ENCODE results near the gene PTPN1.
"Not testable (repeated sequence)": the region's sequence is repeated elsewhere in the genome, so short reads cannot be mapped to it uniquely, and the experiment has no call there.

Gene PTPN1

GRCh38 chr20:50597406-50597969 lies 87.3 kb downstream of the PTPN1 start:
- TF ChIP-seq CTCF (IDR thresholded peaks at IDR 0.05; ENCODE audit: unreplicated experiment in 3 of 3): no peak
- no peaks in the 10 kb centered on the region for H3K36me3 Mint-ChIP-seq (ENCODE audit: low read depth)
- no peak overlapping the region for H3K4me3 Mint-ChIP-seq
- peaks cover 14% of the 10 kb centered on the region for H3K27me3 Mint-ChIP-seq (ENCODE audit: low read depth)
- no peak overlapping the region for H3K27ac Mint-ChIP-seq
- H3K9me3 Mint-ChIP-seq: no peaks in the 10 kb centered on the region
- peaks cover 12% of the 10 kb centered on the region for H3K4me1 Mint-ChIP-seq

GRCh38 chr20:50598074-50598473 lies 87.9 kb downstream of the PTPN1 start:
- Mint-ChIP-seq H3K9me3 (no peaks in the 10 kb centered on the region), H3K27me3 (ENCODE audit: low read depth) (peaks cover 14% of the 10 kb centered on the region)
- TF ChIP-seq CTCF (IDR thresholded peaks at IDR 0.05; ENCODE audit: unreplicated experiment in 3 of 3): no peak

GRCh38 chr20:50598768-50599167 lies 88.6 kb downstream of the PTPN1 start:
- not testable (repeated sequence) for H3K27ac Mint-ChIP-seq; H3K4me3 Mint-ChIP-seq; H3K4me1 Mint-ChIP-seq; H3K36me3 Mint-ChIP-seq (ENCODE audit: low read depth); H3K9me3 Mint-ChIP-seq
- H3K27me3 Mint-ChIP-seq (ENCODE audit: low read depth): peaks cover 14% of the 10 kb centered on the region

More at GRCh38 chr20:50598074-50598473, 87.9 kb downstream of the PTPN1 start:
- H3K36me3 Mint-ChIP-seq (ENCODE audit: low read depth): no peaks in the 10 kb centered on the region
- peaks cover 8% of the 10 kb centered on the region for H3K4me1 Mint-ChIP-seq
- no peak overlapping the region for H3K4me3 Mint-ChIP-seq
- H3K27ac Mint-ChIP-seq: no peak overlapping the region

- Mint-ChIP-seq H3K9me3 (no peaks in the 10 kb centered on the region), H3K27me3 (ENCODE audit: low read depth) (peaks cover 14% of the 10 kb centered on the region), H3K4me3 (no peak overlapping the region), H3K4me1 (peaks cover 4% of the 10 kb centered on the region), H3K36me3 (ENCODE audit: low read depth) (no peaks in the 10 kb centered on the region), H3K27ac (no peak overlapping the region)
- TF ChIP-seq CTCF (IDR thresholded peaks at IDR 0.05; ENCODE audit: unreplicated experiment in 3 of 3): no peak
Observed at GRCh38 chr20:50600281-50600895, 90.2 kb downstream of the PTPN1 start.

GRCh38 chr20:50601511-50602431 lies 91.6 kb downstream of the PTPN1 start:
- H3K27ac Mint-ChIP-seq: no peak overlapping the region
- H3K4me1 Mint-ChIP-seq: no peaks in the 10 kb centered on the region
- no peak for TF ChIP-seq CTCF (IDR thresholded peaks at IDR 0.05; ENCODE audit: unreplicated experiment in 3 of 3)
- H3K27me3 Mint-ChIP-seq (ENCODE audit: low read depth): peaks cover 8% of the 10 kb centered on the region
- no peaks in the 10 kb centered on the region for H3K9me3 Mint-ChIP-seq
- H3K4me3 Mint-ChIP-seq: no peak overlapping the region
- no peaks in the 10 kb centered on the region for H3K36me3 Mint-ChIP-seq (ENCODE audit: low read depth)

- no peaks in the 10 kb centered on the region for H3K9me3 Mint-ChIP-seq
- H3K27ac Mint-ChIP-seq: no peak overlapping the region
- H3K4me1 Mint-ChIP-seq: no peaks in the 10 kb centered on the region
- H3K36me3 Mint-ChIP-seq (ENCODE audit: low read depth): no peaks in the 10 kb centered on the region
- no peak for TF ChIP-seq CTCF (IDR thresholded peaks at IDR 0.05; ENCODE audit: unreplicated experiment in 3 of 3)
- H3K27me3 Mint-ChIP-seq (ENCODE audit: low read depth): peaks cover 8% of the 10 kb centered on the region
- no peak overlapping the region for H3K4me3 Mint-ChIP-seq
Observed at GRCh38 chr20:50602432-50603088, 92.4 kb downstream of the PTPN1 start.

All from nephron (organoid).